H9 (cell line): ENCODE results near the gene PCID2. TPM values are rescaled to one million over a fixed set of nuclear protein-coding genes. Genes with fewer than 3 reads are reported as not detected.

ENCODE experiments used
- DNase-seq: peaks from one replicate; pipeline ENCODE4 v3.0.0-alpha.2; 2017
- H2AFZ ChIP-seq: one replicate; pipeline ENCODE4 v1.6.1; 2013; ENCODE audit warnings: mild to moderate bottlenecking, low read length, control low read depth, moderate library complexity
- H2AK5ac ChIP-seq: 2 replicates; pipeline ENCODE4 v1.6.1; 2013; ENCODE audit warnings: low read length, control low read depth, mixed read lengths; ENCODE audit not compliant: insufficient read length
- H2BK120ac ChIP-seq: one replicate; pipeline ENCODE4 v1.6.1; 2013; ENCODE audit warnings: low read depth, mild to moderate bottlenecking, low read length, control low read depth, inconsistent platforms; ENCODE audit not compliant: poor library complexity, severe bottlenecking
- H2BK12ac ChIP-seq: 2 replicates; pipeline ENCODE4 v1.6.1; 2013; ENCODE audit warnings: low read length, control low read depth, mixed read lengths, low read depth; ENCODE audit not compliant: insufficient read length
- H2BK15ac ChIP-seq: 2 replicates; pipeline ENCODE4 v1.6.1; 2013; ENCODE audit warnings: low read depth, low read length, control low read depth
- H2BK20ac ChIP-seq: one replicate; pipeline ENCODE4 v1.6.1; 2013; ENCODE audit warnings: low read depth, mild to moderate bottlenecking, low read length, control low read depth, inconsistent platforms; ENCODE audit not compliant: poor library complexity, severe bottlenecking
- H2BK5ac ChIP-seq: 2 replicates; pipeline ENCODE4 v1.6.1; 2013; ENCODE audit warnings: low read length, control low read depth, mixed read lengths; ENCODE audit not compliant: insufficient read length
- H3K14ac ChIP-seq: 2 replicates; pipeline ENCODE4 v1.6.1; 2013; ENCODE audit warnings: low read length, control low read depth; ENCODE audit not compliant: insufficient read depth
- H3K18ac ChIP-seq: 2 replicates; pipeline ENCODE4 v1.6.1; 2013; ENCODE audit warnings: low read depth, mild to moderate bottlenecking, mixed read lengths, low read length, control low read depth; ENCODE audit not compliant: insufficient read length
- H3K23ac ChIP-seq: 2 replicates; pipeline ENCODE4 v1.6.1; 2013; ENCODE audit warnings: low read length, control low read depth, mixed read lengths, low read depth; ENCODE audit not compliant: insufficient read length
- H3K23me2 ChIP-seq: 2 replicates; pipeline ENCODE4 v1.6.1; 2013; ENCODE audit warnings: low read depth, mild to moderate bottlenecking, mixed read lengths, low read length, control low read depth; ENCODE audit not compliant: insufficient read length, poor library complexity, severe bottlenecking
- H3K27ac ChIP-seq: 2 replicates; pipeline ENCODE4 v1.5.1; 2013; ENCODE audit warnings: low read length, control low read depth, mixed read lengths, low read depth; ENCODE audit not compliant: insufficient read length
- H3K27me3 ChIP-seq: 2 replicates; pipeline ENCODE4 v1.6.1; 2013; ENCODE audit warnings: low read length, control low read depth, inconsistent platforms; ENCODE audit not compliant: insufficient read depth
- H3K4ac ChIP-seq: 2 replicates; pipeline ENCODE4 v1.6.1; 2013; ENCODE audit warnings: low read depth, mild to moderate bottlenecking, control low read depth, inconsistent platforms, low read length, moderate library complexity
- H3K4me1 ChIP-seq: 2 replicates; pipeline ENCODE4 v1.6.1; 2013; ENCODE audit warnings: low read length, control low read depth, inconsistent platforms; ENCODE audit not compliant: insufficient read depth
- H3K4me2 ChIP-seq: 2 replicates; pipeline ENCODE4 v1.6.1; 2013; ENCODE audit warnings: low read length, control low read depth, mixed read lengths; ENCODE audit not compliant: insufficient read length, insufficient read depth
- H3K56ac ChIP-seq: 2 replicates; pipeline ENCODE4 v1.6.1; 2013; ENCODE audit warnings: low read depth, mild to moderate bottlenecking, mixed read lengths, low read length, control low read depth; ENCODE audit not compliant: insufficient read length
- H3K79me1 ChIP-seq: 2 replicates; pipeline ENCODE4 v1.6.1; 2013; ENCODE audit warnings: low read depth, mild to moderate bottlenecking, moderate library complexity, low read length, control low read depth, inconsistent platforms; ENCODE audit not compliant: insufficient read depth, poor library complexity, severe bottlenecking
- H3K79me2 ChIP-seq: 2 replicates; pipeline ENCODE4 v1.6.1; 2013; ENCODE audit warnings: low read length, control low read depth, inconsistent platforms; ENCODE audit not compliant: insufficient read depth
- H3K9ac ChIP-seq: 2 replicates; pipeline ENCODE4 v1.6.1; 2013; ENCODE audit warnings: low read length, control low read depth, mixed read lengths; ENCODE audit not compliant: insufficient read length; ENCODE audit errors: extremely low read depth
- H3K9me3 ChIP-seq: one replicate; pipeline ENCODE4 v1.6.1; 2013; ENCODE audit warnings: low read depth, low read length, inconsistent platforms; ENCODE audit not compliant: control insufficient read depth
- H3T11ph ChIP-seq: one replicate; pipeline ENCODE4 v1.6.1; 2013; ENCODE audit warnings: mild to moderate bottlenecking, low read length, control low read depth, inconsistent platforms
- H4K20me1 ChIP-seq: one replicate; pipeline ENCODE4 v1.6.1; 2013; ENCODE audit not compliant: control insufficient read depth, insufficient read length, insufficient read depth
- H4K5ac ChIP-seq: 2 replicates; pipeline ENCODE4 v1.6.1; 2013; ENCODE audit warnings: low read depth, mild to moderate bottlenecking, mixed read lengths, low read length, control low read depth; ENCODE audit not compliant: insufficient read length
- H4K8ac ChIP-seq: replicated peaks from 2 replicates; pipeline ENCODE4 v1.6.1; 2013; ENCODE audit warnings: low read length, control low read depth, mixed read lengths, low read depth; ENCODE audit not compliant: insufficient read length
- H4K91ac ChIP-seq: 2 replicates; pipeline ENCODE4 v1.6.1; 2013; ENCODE audit warnings: low read depth, mild to moderate bottlenecking, moderate library complexity, mixed read lengths, low read length, control low read depth; ENCODE audit not compliant: insufficient read length
- H3K27ac Mint-ChIP-seq, 3 experiments: 2 replicates in 2 of 3; 3 replicates in 1 of 3; pipeline ENCODE4 v1.8.0; 2020 to 2021; ENCODE audit warnings: mixed read lengths in 3 of 3, mild to moderate bottlenecking in 1 of 3, moderate library complexity in 1 of 3
- H3K27me3 Mint-ChIP-seq: 2 replicates; pipeline ENCODE4 v1.8.0; 2021; ENCODE audit warnings: low read depth, mild to moderate bottlenecking, moderate library complexity, mixed read lengths
- H3K36me3 Mint-ChIP-seq, 3 experiments: 2 replicates in 2 of 3; 3 replicates in 1 of 3; pipeline ENCODE4 v1.8.0; 2020 to 2021; ENCODE audit warnings: low read depth in 3 of 3, mixed read lengths in 3 of 3; ENCODE audit not compliant: insufficient read depth in 1 of 3
- H3K4me1 Mint-ChIP-seq, 2 experiments: 2 replicates each; pipeline ENCODE4 v1.8.0; 2020; ENCODE audit warnings: mixed read lengths in 2 of 2
- H3K4me3 Mint-ChIP-seq, 2 experiments: 2 replicates in 1 of 2; 3 replicates in 1 of 2; pipeline ENCODE4 v1.8.0; 2020 to 2021; ENCODE audit warnings: mild to moderate bottlenecking in 2 of 2, mixed read lengths in 2 of 2, moderate library complexity in 1 of 2
- H3K9me3 Mint-ChIP-seq, 2 experiments: 2 replicates in 1 of 2; 3 replicates in 1 of 2; pipeline ENCODE4 v1.8.0; 2020; ENCODE audit warnings: mild to moderate bottlenecking in 2 of 2, mixed read lengths in 2 of 2, moderate library complexity in 1 of 2
- WGBS: extraction: QIAGEN DNeasy Blood & Tissue Kit; methylation state at CpG from one replicate; pipeline ENCODE4 v1.1.7; 2013; ENCODE audit warnings: missing lambda C conversion rate, low lambda C conversion rate, mixed read lengths; ENCODE audit not compliant: insufficient read length; ENCODE audit errors: extremely low coverage; 5-methylcytosine and 5-hydroxymethylcytosine counted together
- total RNA-seq: library from RNA; stranded (reverse); gene quantifications from 2 replicates; pipeline ENCODE4 v1.2.1, GENCODE V29; 2021
- TF ChIP-seq, protein P1 (sequence below): fragments of 200-600 bp; sonication (generic); conservative IDR thresholded peaks from 3 replicates; pipeline ENCODE4 v1.8.0; 2021; ENCODE audit warnings: antibody characterized with exemption, mild to moderate bottlenecking

The PCID2 gene
- total RNA-seq, 1 experiment from 2014 or later, result 66.0 TPM

GRCh38 chr13:113138792-113139551, 69.5 kb downstream of the PCID2 start:
- Histone ChIP-seq H3K4ac (no peak overlapping the region), H2BK15ac (no peak overlapping the region), H2BK12ac (no peak overlapping the region), H3K23me2 (no peaks in the 10 kb centered on the region), H3K18ac (no peak overlapping the region), H3K4me1 (no peaks in the 10 kb centered on the region), H2BK5ac (no peak overlapping the region), H2AK5ac (no peak overlapping the region), H2BK20ac (no peak overlapping the region), H2BK120ac (no peak overlapping the region), H4K8ac (no peak overlapping the region), H3K56ac (no peak overlapping the region), H3K27me3 (no peaks in the 10 kb centered on the region), H4K5ac (no peak overlapping the region), H3K79me2 (no peaks in the 10 kb centered on the region), H3K14ac (no peak overlapping the region), H3K9me3 (no peaks in the 10 kb centered on the region), H3K4me2 (no peak overlapping the region), H4K20me1 (no peaks in the 10 kb centered on the region), H3K79me1 (no peaks in the 10 kb centered on the region), H3K27ac (no peak overlapping the region), H3K23ac (no peak overlapping the region), H3T11ph (no peak overlapping the region), H2AFZ (no peak overlapping the region), H4K91ac (no peak overlapping the region), H3K9ac (no peak overlapping the region)
- no peak overlapping the region for H3K4me3 Mint-ChIP-seq
- peak; percentile 18 for DNase-seq
- H3K36me3 Mint-ChIP-seq, result no peaks in the 10 kb centered on the region; a peak in 1 of 7 replicates
- H3K27ac Mint-ChIP-seq, result no peak overlapping the region; a peak in 1 of 7 replicates
- no CpG with 5 or more reads among the region's 16 CpGs for WGBS
- no peaks in the 10 kb centered on the region; the same call in 1 of the 2 replicates for H3K27me3 Mint-ChIP-seq
- H3K4me1 Mint-ChIP-seq, result peaks cover 14 to 37% of the 10 kb centered on the region in 2 experiments
- TF ChIP-seq, protein P1, sequence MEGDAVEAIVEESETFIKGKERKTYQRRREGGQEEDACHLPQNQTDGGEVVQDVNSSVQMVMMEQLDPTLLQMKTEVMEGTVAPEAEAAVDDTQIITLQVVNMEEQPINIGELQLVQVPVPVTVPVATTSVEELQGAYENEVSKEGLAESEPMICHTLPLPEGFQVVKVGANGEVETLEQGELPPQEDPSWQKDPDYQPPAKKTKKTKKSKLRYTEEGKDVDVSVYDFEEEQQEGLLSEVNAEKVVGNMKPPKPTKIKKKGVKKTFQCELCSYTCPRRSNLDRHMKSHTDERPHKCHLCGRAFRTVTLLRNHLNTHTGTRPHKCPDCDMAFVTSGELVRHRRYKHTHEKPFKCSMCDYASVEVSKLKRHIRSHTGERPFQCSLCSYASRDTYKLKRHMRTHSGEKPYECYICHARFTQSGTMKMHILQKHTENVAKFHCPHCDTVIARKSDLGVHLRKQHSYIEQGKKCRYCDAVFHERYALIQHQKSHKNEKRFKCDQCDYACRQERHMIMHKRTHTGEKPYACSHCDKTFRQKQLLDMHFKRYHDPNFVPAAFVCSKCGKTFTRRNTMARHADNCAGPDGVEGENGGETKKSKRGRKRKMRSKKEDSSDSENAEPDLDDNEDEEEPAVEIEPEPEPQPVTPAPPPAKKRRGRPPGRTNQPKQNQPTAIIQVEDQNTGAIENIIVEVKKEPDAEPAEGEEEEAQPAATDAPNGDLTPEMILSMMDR, result no peak
- no peaks in the 10 kb centered on the region for H3K9me3 Mint-ChIP-seq
